NCI-H2029 treated with DMSO at 0.1 percent for 48 hours (cell line): Measurements from ENCODE around the gene HCFC1.

Source experiments
- DNase-seq: peaks from one replicate; lab custom pipeline; 2025; lab: John Stamatoyannopoulos, UW

HCFC1 gene

GRCh38 chrX:153903238-153903980, 68.2 kb downstream of the HCFC1 start:
- no peak for DNase-seq

GRCh38 chrX:153902385-153902784, 69.2 kb downstream of the HCFC1 start:
- DNase-seq: no peak

DNA sequence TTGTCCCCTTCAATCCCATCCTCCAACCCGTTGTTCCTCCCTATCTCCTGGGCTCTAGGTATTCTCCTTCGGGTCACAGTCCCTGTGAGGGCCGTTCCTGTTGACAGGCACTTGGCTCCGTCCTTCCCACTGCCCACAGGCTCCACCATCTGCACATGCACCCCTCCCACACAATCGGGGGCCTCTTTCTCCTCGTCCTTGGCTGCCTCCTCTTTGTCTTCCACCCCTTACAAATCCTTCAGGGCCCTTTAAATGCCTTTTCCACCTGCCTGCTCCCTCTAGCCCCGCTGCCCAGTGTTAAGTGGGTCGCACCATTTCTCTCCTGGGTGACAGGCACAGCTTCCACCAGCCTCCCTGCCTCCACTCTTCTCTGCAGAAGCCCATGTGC, 69.9 kb downstream of the HCFC1 start:
- DNase-seq: no peak

GRCh38 chrX:153900831-153901752, 70.5 kb downstream of the HCFC1 start:
- DNase-seq: no peak

GRCh38 chrX:153897899-153898298, 73.7 kb downstream of the HCFC1 start:
- DNase-seq: no peak
